HG03457 (cell line): ENCODE data around the gene MFSD12.

ENCODE experiments used
- ATAC-seq: cut with Tn5 transposase; IDR thresholded peaks from one replicate; pipeline ENCODE4 v1.9.1; 2021; ENCODE audit warnings: moderate number of reproducible peaks; ENCODE audit not compliant: unreplicated experiment

MFSD12 gene

DNA sequence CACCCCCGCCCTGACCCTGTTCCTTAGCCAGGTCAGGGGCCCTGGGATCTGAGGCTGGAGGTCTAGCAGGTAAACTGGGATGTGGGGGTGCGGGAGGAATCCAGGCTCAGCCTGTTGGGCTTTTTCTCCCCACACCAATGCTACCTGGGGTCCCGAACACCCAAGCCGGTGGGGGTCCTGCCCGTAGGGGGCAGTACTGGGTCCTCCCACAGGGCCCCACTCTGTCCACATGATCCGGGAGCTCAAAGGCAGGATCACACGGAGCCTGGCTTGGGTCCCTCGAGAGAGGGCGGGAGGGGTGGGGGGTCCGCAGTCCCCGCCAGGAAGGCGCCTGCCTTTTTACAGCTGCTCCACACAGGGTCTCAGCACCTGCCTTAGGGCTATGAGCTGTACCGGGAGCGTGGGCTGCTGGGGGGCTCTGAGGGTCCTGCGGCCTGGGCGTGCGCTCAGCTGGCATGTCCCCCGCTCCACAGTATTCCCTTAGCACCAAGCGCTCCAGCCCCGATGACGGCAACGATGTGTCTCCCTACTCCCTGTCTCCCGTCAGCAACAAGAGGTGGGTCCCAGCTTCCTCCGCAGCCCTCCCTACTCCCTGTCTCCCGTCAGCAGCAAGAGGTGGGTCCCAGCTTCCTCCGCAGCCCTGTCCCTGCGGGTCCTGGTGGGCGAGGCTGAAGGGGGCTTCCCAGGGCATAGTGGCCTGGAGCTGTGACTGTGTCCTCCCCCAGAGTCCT is 30.7 kb downstream of the MFSD12 start:
- ATAC-seq = no peak

DNA sequence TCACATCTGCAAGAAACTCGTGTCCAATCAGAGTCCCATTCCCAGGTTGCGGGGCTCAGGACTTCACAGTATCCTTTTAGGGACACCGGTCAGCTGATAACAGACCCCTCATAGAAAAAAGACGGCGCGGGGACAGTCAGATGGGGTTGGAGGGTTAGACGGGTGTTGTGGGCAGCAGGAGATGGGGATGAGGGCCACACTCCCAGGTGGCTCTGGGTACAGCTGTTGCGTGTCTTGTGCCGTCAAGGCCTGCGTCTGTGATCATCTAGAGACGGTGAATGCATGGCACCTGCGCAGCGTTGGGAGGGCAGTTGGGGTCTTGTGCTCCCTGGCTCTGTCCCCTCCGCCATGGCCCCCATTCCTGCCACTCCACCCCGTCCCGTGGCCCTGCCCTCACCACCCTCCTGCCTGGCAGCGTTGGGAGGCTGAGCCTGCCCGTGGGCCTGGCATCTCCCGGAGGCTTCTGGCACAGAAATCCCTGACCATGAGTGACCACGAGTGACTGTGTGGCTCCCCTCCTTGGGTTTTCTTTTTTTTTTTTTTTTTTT is 32.4 kb downstream of the MFSD12 start:
- ATAC-seq = no peak

DNA sequence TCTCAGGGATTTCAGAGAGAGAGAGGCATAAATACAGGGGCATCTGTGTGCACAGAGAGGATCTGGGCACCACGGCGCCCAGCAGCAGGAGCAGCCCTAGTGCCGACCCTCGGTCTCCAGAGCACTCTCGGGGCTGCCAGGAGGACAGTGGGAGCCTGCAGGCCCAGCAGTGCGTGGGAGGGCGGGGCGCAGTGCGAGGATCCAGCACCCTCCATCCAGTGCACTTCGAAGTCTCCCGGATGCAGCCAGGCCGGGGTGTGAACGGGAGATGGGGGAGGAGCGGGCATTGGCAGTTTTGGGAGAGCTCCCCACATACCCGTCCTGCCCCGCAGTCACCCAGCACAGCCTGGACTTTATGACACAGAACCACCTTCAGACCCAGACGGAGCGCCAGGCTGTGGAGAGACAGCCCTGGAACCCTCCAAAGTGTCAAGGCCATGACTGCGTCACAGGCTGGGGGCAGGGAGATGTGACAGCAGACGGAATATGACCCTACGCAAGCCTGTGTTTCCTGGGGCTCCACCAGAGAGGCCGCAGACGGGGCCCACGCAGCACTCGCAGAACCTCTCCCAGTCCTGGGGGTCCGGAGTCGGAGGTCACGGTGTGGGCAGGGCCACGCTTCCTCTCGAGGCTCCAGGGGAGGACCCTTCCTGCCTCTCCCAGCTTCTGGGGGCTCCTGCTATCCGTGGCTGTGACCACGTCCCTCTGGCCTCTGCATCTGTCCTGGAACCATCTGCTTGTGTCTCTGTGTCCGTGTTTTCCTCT is 33.1 kb downstream of the MFSD12 start:
- no peak for ATAC-seq

DNA sequence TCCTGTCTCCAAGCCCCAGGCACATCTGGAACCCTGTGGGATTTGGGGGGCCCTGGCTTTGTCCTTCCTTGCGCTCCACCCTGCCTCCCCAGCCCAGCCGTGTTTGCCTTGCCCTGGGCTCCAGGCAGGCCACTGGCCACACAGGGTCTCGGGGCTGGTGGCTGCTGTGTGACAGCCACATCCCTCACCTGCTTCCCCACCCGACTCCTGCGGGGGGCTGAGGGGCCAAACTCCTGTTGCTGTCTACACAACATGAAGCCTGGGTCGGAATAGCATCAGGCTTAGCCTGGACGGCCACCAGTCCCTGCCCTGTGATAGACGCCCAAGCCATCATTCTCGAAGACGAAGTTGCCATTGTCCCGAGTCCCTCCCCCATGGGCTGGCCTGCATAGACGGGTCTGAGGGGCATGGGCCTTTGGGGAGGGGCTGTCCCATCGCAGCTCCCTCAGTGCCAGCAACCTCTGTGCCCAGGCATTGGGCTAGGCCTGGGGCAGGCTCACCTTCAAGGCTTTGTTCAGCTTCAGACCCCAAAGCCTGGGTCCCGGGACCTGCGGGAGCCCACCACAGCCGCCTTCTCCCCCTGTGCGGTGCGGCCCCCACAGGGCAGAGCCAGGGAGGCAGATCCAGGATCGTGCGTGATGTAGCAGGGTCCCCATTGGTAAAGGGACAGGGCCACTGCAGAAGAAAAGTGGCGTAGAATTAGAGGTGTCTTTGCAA is 33.9 kb downstream of the MFSD12 start:
- no peak for ATAC-seq

DNA sequence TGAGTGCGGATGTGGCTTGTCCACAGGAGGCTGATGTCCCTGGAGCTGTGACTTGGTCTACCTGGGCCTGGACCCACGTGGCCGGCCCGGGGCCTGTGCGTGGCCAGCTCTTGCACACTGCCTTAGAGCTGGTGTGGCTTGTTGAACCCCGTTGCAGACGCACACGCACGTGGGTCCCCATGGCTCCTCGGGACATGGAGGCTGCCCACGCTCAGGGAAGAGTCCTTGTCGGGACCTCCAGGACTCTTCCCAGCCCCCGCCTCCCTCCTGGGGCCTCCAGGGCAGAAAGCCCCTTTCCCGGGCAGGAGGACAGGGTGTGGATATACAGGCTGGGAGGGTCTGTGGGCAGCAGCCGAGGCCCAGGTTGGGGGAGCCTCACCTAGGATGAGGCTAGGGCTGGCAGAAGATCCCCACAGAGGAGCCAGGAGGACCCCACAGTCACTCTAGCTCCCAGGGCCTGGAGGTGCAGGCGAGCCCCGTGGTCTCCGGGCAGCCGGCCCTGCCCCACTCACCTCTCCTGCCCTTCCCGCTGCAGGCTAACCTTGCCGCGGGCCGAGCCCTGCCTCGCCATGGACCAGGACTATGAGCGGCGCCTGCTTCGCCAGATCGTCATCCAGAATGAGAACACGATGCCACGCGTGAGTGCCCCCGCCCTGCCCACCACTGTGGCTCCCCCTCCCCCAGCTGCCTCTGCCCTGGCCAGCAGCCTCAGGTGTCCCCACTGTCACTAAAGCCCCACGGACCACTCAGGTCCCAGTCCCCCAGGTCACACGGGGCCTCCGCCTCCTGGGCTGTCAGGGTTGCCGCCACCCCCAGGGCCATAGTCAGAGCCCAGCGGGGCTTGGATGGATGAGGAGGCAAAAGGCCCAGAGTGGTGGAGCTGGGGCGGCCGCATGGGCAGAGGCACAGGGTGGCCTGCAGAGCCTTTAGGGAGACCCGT is 34.7 kb downstream of the MFSD12 start:
- no peak for ATAC-seq

DNA sequence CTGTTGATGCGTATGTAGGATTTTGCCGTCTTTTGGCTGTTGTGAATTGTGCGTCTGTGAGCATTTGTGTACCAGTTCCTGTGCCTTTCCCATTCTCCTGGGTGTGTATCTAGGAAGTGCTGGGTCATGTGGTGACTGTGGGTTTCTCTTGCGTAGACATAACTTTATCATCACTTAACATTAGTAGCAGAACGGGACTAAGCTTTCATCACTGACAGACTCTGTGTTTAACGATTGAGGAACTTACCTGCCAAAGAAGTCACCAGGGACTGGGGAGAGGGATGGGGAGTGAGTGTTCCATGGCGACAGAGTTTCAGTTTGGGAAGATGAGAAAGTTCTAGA is 36.3 kb downstream of the MFSD12 start:
- no peak for ATAC-seq

DNA sequence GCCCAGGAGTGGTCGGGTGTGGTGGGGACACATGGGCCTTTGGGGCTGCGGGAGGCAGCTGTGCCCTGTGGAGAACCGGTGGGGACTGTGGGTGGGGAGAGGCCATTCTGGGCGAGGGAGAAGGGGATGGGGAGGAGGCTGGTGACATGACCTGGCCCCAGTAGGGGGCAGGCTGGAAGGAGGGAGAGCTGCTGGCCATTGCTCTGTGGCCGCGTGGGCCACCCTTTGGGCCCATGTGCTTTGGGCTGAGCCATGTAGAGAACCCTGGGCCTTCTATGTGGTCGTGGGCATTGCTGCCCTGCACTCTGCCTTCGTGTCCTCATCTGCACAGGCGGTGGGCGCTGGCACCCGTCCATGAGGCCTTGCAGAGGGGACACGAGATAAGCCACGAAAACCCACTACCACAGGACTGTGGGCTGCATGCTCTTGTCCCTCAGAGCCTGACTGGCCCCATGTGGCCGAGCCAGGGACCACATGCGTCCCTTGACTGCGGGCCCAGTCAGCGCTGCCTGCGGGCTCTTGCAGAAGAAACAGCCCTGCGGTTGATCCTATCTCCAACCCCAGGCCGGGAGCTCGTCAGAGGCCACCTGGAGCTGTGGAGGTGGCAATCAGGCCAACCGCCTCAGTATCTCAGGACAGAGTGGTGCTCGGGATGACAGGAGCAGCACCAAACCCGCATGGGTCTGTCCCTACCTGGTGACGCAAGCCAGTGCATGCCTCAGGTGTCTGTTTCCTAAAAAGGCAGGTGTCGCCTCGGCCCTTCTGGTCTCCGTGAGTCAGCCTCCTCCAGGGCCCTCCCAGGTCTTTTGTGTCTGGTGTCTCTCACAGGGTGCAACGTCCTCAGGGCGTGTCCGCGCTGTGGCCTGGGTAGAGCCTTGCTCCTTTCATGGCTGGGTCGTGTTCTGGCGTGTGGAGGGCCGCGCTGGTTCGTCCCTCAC is 37.0 kb downstream of the MFSD12 start:
- ATAC-seq = no peak

DNA sequence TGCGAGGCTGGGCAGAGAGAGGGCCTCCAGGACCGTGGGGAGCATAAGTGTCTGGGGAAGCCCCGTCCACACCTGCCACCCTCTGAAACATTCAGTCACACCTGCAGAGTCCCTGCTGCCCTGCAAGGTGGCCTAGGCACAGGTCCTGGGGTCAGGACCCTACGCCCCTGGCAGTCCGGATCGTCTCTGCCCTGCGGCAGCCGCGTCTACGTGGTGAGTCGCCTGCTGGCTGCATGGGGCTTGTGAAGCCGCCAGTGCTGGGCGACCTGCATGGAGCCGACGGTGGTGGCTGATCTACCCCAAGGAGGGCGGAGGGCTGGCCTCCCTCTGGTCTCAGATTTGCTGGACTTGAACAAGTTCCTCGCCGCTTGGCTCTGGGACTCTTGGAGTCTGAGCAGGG is 38.3 kb downstream of the MFSD12 start:
- no peak for ATAC-seq

DNA sequence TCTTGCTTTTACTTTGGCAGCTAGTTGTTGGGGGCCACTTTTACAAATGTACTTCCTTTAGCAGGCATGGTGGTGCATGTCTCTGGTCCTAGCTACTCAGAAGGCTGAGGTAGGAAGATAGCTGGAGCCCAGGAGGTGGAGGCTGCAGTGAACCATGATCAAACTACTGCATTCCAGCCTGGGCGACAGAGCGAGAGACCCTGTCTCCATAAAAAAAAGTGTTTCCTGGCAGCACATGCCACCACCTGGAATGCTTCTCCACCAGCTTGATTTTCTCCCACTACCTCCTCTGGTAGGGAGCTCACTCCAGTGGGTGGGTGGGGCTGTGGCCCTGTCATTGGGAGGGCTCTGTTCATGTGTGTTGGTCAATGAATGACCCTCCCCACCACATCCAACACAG is 38.7 kb downstream of the MFSD12 start:
- ATAC-seq = no peak

DNA sequence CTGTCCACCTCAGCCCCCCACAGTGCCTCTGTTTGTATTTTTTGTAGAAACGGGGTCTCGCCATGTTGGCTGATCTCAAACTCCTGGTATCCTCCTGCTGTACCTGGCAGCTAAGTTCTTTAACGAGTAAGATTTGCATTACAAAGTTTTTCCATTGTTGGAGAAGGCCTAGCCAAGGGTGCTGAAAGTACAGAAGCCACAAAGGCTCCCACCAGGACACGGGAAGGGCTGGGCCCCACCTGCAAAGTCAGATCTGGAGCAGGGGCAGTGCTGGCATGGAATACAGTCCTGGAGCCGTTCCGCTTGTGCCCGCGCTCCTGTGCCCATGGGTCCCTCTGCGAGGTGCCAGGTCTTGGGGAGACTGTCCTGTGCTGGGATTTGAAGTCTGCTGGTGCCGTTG is 39.1 kb downstream of the MFSD12 start:
- no peak for ATAC-seq

DNA sequence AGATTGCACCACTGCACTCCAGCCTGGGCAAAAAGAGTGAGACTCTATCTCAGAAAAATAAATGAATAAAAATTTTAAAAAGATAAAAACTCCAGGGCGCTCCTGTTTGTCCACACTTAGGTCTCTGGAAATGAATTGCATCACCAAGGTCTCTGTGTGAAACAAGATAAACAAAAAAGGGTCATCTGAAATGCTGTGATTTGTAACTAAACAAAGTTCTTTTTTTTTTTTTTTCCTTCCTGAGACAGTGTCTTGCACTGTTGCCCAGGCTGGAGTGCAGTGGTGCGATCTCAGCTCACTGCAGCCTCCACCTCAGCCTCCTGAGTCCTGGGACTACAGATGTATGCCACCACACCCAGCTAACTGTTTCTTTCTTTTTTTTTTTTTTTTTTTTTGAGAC is 39.7 kb downstream of the MFSD12 start:
- no peak for ATAC-seq

DNA sequence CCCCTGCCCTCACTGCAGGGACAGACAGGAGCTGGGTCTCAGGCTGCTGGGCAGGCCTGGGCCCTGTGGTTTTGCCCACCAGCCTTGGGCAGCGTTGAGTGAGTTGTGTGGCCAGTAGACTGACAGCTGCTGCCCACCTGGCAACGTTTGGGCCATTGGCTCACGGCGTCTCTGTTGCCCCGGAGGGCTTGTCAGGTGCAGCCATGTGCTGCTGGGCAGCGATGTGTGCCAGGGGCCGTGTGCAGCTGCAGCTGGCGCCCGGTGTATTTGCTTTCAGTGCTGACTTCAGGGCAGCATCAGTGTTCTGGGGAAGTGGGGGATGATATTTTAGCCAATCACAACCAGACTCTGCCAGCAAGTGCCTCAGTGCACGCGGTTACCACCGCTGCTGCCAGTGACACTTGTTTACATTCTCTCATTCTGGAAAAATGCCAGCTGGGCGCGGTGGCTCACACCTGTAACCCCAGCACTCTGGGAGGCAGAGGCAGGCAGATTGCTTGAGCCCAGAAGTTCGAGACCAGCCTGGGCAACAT is 40.6 kb downstream of the MFSD12 start:
- ATAC-seq = no peak

DNA sequence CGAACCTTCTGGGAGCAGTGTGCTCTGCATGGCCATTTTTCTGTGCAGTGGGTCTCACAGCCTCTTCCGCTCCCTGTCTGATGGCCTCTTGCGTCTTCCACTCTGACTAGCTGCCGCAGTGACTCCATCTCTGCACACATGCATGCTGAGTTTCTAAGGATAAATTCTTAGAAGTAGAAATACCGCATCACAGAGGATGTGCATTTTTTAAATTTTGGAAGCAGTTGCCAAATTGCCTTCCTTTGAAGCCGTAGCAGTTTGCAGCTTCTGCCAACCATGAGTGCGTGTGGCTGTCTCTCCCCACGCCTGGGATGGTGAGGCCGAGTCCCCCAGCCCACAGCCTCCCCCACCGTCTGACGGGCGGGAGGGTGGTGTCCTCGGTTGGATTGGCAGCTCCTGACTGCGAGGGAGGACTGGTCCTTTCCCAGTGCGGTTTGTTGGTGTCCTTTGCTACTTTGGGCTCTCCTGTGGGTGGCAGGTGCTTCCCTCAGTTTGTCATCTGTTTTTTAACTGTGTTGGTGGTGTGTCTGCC is 41.4 kb downstream of the MFSD12 start:
- no peak for ATAC-seq

DNA sequence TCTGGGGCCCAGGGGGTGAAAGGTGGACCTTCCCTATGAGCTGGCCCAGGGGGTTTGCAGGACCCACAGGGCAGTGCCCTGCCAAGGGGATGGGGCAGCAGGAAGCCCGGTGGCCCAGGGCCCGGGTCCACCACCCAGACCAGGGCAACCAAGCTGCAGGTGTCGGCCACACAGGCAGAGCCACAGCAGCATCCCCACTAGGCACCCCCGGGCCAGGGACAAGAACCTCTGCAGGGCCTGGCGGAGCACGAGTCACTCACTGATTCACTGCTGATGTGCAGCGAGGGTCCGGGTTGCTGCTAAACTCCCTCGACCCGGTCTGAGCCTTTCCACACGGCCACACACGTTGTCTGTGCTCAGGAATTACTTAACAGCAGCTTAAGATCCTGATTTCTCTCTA is 42.5 kb downstream of the MFSD12 start:
- ATAC-seq = no peak

DNA sequence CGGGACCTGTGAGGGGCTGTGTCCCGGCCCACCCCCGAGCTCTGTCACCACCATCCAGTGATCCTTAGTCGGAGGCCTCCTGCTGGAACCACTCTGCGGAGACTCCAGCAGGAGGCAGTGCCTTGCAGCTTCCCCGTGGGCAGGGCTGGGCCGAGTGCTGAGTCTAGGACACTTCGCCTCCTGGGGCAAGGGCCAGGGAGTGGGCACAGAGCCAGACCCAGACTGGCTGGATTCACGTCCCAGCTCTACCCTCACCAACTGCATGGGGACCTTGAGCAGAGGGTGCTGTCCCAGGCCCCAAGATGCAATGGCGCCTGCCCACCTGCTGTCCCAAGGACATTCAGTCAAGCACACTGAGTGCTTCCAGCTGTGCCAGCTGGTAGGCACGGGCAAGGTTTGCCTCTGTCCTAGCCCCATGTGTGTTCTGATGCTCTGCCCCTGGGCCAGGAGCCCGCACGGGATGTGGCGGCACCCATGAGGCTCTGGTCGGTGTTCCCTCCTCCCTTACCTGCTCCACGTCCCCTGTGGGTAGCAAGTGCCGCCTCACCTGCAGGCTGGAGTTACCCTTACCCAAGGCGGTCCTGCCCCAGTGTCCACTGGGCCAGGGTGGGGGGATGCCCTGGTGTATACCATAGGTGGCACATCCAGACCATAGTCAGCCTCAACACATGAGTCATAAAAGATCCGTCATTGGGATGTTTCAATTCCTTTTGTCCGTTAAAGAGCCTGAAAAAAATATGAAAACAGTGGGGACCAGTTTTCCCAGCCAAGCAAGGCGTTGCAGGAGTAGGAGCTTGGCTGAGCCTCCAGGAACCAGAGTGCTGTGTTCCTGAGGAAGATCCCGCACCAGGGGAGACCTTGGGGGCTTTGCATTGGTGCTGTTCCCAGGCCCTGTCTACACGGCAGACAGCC is 43.9 kb downstream of the MFSD12 start:
- ATAC-seq = no peak

DNA sequence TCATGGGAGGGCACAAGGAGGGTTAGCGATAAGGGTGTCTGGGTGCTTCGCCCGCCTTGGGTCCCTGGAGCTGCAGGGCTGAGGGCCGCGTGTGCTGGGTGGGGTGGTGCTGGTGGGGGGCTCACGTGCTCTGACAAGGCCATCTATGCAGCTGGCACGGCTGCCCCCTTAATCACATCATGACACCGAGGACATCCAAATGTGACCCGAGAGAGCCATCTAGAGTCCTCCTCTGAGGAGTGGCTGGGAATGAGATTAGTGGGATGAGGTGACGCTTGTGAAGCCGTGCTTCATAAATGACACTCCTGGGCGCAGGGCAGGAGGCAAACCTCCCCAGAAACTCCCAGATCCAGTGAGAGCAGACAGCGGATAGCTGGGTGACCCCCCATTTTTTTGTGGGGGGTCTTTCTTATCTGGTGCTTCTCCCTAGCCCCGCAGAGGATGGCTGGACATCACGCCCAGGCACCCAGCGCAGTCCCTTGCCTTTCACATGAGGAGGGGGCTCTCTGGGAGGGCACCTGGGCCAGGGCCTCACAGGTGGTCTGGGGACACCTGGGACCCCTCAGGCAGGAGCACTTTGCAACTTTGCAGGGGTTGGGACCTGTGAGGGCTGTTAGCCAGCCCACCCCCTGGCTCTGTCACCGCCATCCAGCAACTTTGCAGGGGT is 44.7 kb downstream of the MFSD12 start:
- ATAC-seq = no peak

DNA sequence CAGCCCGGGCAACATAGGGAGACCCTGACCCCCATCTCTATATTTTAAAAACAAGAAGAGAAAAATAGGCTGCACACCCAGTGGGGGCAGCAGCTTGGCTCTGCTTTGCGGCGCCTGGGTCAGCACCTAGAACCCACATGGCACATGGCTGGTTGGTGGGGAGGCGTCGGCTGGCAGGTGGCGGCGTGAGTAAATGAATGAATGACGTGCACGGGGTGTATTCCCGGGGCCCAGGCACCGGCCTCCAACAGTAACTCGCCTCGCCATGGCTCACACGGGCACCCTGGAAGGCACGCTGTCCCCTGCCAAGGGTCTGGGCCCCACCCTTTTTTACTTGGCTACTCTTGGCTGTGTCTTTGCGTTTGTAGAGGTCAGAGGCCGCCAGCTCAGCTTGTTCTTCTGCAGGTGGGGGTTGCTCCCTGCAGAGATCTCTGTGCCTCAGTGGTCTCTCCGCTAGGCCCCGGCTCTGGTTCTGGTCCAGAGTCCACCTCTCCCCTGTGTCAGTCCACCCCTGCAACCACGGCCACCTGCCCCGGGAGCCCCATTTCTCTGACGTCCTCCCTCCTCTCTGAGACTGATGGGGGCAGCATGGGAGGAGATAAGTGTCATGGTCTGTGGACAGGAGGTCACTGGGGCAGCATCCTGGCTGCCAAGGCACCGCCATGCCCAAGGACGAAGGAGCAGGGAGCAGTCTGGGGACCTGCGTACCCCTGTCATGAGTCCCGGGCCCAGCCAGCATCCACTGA is 45.7 kb downstream of the MFSD12 start:
- ATAC-seq = no peak
